ENCODE results near the gene CEP68.

DNA sequence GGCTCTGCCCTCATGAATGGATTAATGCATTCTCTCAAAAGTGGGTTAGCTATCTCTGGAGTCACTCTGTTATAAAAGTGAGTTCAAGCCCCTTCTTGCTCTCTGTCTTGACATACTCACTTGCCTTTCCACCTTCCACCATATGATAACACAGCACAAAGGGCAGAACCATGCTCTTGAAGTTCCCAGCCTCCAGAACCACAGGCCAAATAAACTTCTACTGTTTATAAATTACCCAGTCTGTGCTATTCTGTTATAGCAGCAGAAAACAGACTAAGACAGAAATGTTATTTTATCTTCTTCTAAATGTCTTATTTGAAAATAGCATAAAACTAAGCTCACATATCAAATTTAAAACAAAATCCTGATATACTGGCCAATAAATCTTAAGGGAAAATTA lies 58.7 kb downstream of the CEP68 start:
- TF ChIP-seq CTCF (IDR thresholded peaks at IDR 0.05) (no peak), KDM5A (IDR thresholded peaks at IDR 0.05) (no peak), CBX2 (IDR thresholded peaks at IDR 0.05; ENCODE audit: borderline replicate concordance, low read depth) (no peak)

Data from A549 (cell line).